ENCODE measurements around the gene TASP1. TPM values are rescaled to one million over a fixed set of nuclear protein-coding genes. Genes with fewer than 3 reads are reported as not detected.

The TASP1 gene
- total RNA-seq, 4 donors from 2014 or later = 15.2 to 21.3 (median 17.8) TPM

GRCh38 chr20:13552061-13552460, 86.7 kb downstream of the TASP1 start:
- Histone ChIP-seq H3K36me3 (no peaks in the 10 kb centered on the region), H3K9me3 (no peaks in the 10 kb centered on the region), H3K4me1 (peaks cover 0 to 16% (median 0%) of the 10 kb centered on the region in 3 donors), H3K4me3 (no peak overlapping the region), H3K27me3 (no peaks in the 10 kb centered on the region), H3K27ac (no peak overlapping the region)
- TF ChIP-seq CTCF (IDR thresholded peaks at IDR 0.05) (no peak), POLR2A (IDR thresholded peaks at IDR 0.05) (no peak), POLR2AphosphoS5 (IDR thresholded peaks at IDR 0.05) (no peak), EP300 (IDR thresholded peaks at IDR 0.05) (no peak)
- WGBS, 2 donors (ENCODE audit: low coverage in 1 of 2) = 84 to 95% methylated on average over 4 to 5 of the region's 5 CpGs
- no peak for ATAC-seq

GRCh38 chr20:13549451-13549850, 89.3 kb downstream of the TASP1 start:
- no peaks in the 10 kb centered on the region for H3K9me3 ChIP-seq
- peaks cover 0 to 19% (median 4%) of the 10 kb centered on the region in 3 donors for H3K4me1 ChIP-seq
- no peak for ATAC-seq
- H3K27ac ChIP-seq = no peak overlapping the region
- no peaks in the 10 kb centered on the region for H3K27me3 ChIP-seq
- no peak overlapping the region for H3K4me3 ChIP-seq
- 88 to 91% methylated on average over 1 of the region's 1 CpG for WGBS, 2 donors (ENCODE audit: low coverage in 1 of 2)
- TF ChIP-seq POLR2AphosphoS5 (IDR thresholded peaks at IDR 0.05) (no peak), POLR2A (IDR thresholded peaks at IDR 0.05) (no peak), EP300 (IDR thresholded peaks at IDR 0.05) (no peak), CTCF (IDR thresholded peaks at IDR 0.05) (no peak)
- no peaks in the 10 kb centered on the region for H3K36me3 ChIP-seq

GRCh38 chr20:13546497-13547131, 92.1 kb downstream of the TASP1 start:
- Histone ChIP-seq H3K4me1 (peaks cover 0 to 10% (median 4%) of the 10 kb centered on the region in 3 donors), H3K27me3 (no peaks in the 10 kb centered on the region), H3K27ac (no peak overlapping the region), H3K9me3 (no peaks in the 10 kb centered on the region), H3K36me3 (no peaks in the 10 kb centered on the region), H3K4me3 (no peak overlapping the region)
- WGBS, 2 donors (ENCODE audit: low coverage in 1 of 2) = 3 to 17% methylated on average over 2 of the region's 2 CpGs
- peak; percentile 69 to 77 (median 72) for TF ChIP-seq CTCF (IDR thresholded peaks at IDR 0.05)
- TF ChIP-seq EP300 (IDR thresholded peaks at IDR 0.05) = no peak
- no peak for ATAC-seq

GRCh38 chr20:13545790-13546189, 92.9 kb downstream of the TASP1 start:
- H3K27ac ChIP-seq = no peak overlapping the region
- peaks cover 0 to 10% (median 4%) of the 10 kb centered on the region in 3 donors for H3K4me1 ChIP-seq
- H3K27me3 ChIP-seq = no peaks in the 10 kb centered on the region
- no peak for ATAC-seq
- TF ChIP-seq POLR2A (IDR thresholded peaks at IDR 0.05) (no peak), EP300 (IDR thresholded peaks at IDR 0.05) (no peak), CTCF (IDR thresholded peaks at IDR 0.05) (no peak), POLR2AphosphoS5 (IDR thresholded peaks at IDR 0.05) (no peak)
- no peaks in the 10 kb centered on the region for H3K9me3 ChIP-seq
- H3K36me3 ChIP-seq = no peaks in the 10 kb centered on the region
- 60 to 67% methylated on average over 2 of the region's 2 CpGs for WGBS, 2 donors (ENCODE audit: low coverage in 1 of 2)
- H3K4me3 ChIP-seq = no peak overlapping the region

GRCh38 chr20:13543783-13544182, 94.9 kb downstream of the TASP1 start:
- WGBS, 2 donors (ENCODE audit: low coverage in 1 of 2) = 76 to 81% methylated on average over 4 of the region's 4 CpGs
- Histone ChIP-seq H3K27me3 (no peaks in the 10 kb centered on the region), H3K4me1 (peaks cover 0 to 10% (median 4%) of the 10 kb centered on the region in 3 donors), H3K9me3 (no peaks in the 10 kb centered on the region), H3K27ac (no peak overlapping the region), H3K4me3 (no peak overlapping the region), H3K36me3 (no peaks in the 10 kb centered on the region)
- TF ChIP-seq POLR2AphosphoS5 (IDR thresholded peaks at IDR 0.05) (no peak), EP300 (IDR thresholded peaks at IDR 0.05) (no peak), CTCF (IDR thresholded peaks at IDR 0.05) (no peak), POLR2A (IDR thresholded peaks at IDR 0.05) (no peak)
- ATAC-seq = peak; percentile 67
